GM23248 (cell line): ENCODE results near the gene KAZN. TPM values are rescaled to one million over a fixed set of nuclear protein-coding genes. Genes with fewer than 3 reads are reported as not detected.

Source experiments
- DNase-seq: peaks from one replicate; pipeline ENCODE4 v3.0.0-alpha.2; 2015
- H2AFZ ChIP-seq: fragments of 200-600 bp; sonication (generic); 2 replicates; pipeline ENCODE4 v1.6.1; 2016; ENCODE audit warnings: antibody characterized with exemption
- H3F3A ChIP-seq: fragments of 200-600 bp; sonication (generic); 2 replicates; pipeline ENCODE4 v1.6.1; 2016; ENCODE audit warnings: mild to moderate bottlenecking, antibody characterized with exemption, mixed run types; ENCODE audit not compliant: insufficient read depth
- H3K27ac ChIP-seq: fragments of 200-600 bp; sonication (generic); 2 replicates; pipeline ENCODE4 v1.5.1; 2016; ENCODE audit warnings: mild to moderate bottlenecking
- H3K27me3 ChIP-seq: fragments of 200-600 bp; sonication (generic); replicated peaks from 2 replicates; pipeline ENCODE4 v1.6.1; 2016; ENCODE audit warnings: mild to moderate bottlenecking; ENCODE audit not compliant: insufficient read depth
- H3K36me3 ChIP-seq: fragments of 200-600 bp; sonication (generic); 2 replicates; pipeline ENCODE4 v1.6.1; 2016; ENCODE audit warnings: low read depth, mild to moderate bottlenecking
- H3K4me1 ChIP-seq: fragments of 200-600 bp; sonication (generic); 2 replicates; pipeline ENCODE4 v1.6.1; 2016; ENCODE audit warnings: mild to moderate bottlenecking; ENCODE audit not compliant: insufficient read depth
- H3K4me2 ChIP-seq: fragments of 200-600 bp; sonication (generic); one replicate; pipeline ENCODE4 v1.6.1; 2016; ENCODE audit warnings: mild to moderate bottlenecking; ENCODE audit not compliant: unreplicated experiment
- H3K4me3 ChIP-seq: fragments of 200-600 bp; sonication (generic); 2 replicates; pipeline ENCODE4 v1.5.1; 2016; ENCODE audit warnings: mild to moderate bottlenecking
- H3K79me2 ChIP-seq: fragments of 200-600 bp; sonication (generic); 2 replicates; pipeline ENCODE4 v1.6.1; 2016; ENCODE audit warnings: mild to moderate bottlenecking; ENCODE audit not compliant: insufficient read depth
- H3K9ac ChIP-seq: fragments of 200-600 bp; sonication (generic); 2 replicates; pipeline ENCODE4 v1.6.1; 2016; ENCODE audit warnings: mild to moderate bottlenecking
- H3K9me2 ChIP-seq: fragments of 200-600 bp; sonication (generic); 2 replicates; pipeline ENCODE4 v1.6.1; 2016; ENCODE audit warnings: mixed run types, mild to moderate bottlenecking, moderate library complexity; ENCODE audit not compliant: insufficient read depth
- H3K9me3 ChIP-seq: fragments of 200-600 bp; sonication (generic); one replicate; pipeline ENCODE4 v1.6.1; 2017; ENCODE audit warnings: low read depth
- H4K20me1 ChIP-seq: fragments of 200-600 bp; sonication (generic); 2 replicates; pipeline ENCODE4 v1.6.0; 2016; ENCODE audit not compliant: insufficient read depth
- EZH2 ChIP-seq: fragments of 200-600 bp; sonication (generic); IDR thresholded peaks from 2 replicates; pipeline ENCODE4 v1.6.1; 2018; ENCODE audit warnings: antibody characterized with exemption, mild to moderate bottlenecking; ENCODE audit not compliant: insufficient read depth, poor library complexity, severe bottlenecking
- EZH2phosphoT487 ChIP-seq: fragments of 200-600 bp; sonication (generic); IDR thresholded peaks from 2 replicates; pipeline ENCODE4 v1.6.1; 2018; ENCODE audit warnings: antibody characterized with exemption, moderate library complexity, mild to moderate bottlenecking, low read depth; ENCODE audit not compliant: insufficient read depth
- WGBS, 2 experiments: methylation state at CpG; one replicate each; pipeline ENCODE4 v1.1.6; 2015 to 2017; ENCODE audit warnings: low lambda C conversion rate in 2 of 2, low coverage in 1 of 2; ENCODE audit errors: missing lambda C conversion rate in 2 of 2; 5-methylcytosine and 5-hydroxymethylcytosine counted together
- in situ Hi-C: fragments of 300-500 bp; cut with MboI; formaldehyde crosslinking; loops from 2 replicates; pipeline ENCODE4 v1.15.0; 2020
- polyA plus RNA-seq: library from polyadenylated mRNA; unstranded; fragments of >200 nt; fragmentation: Nextera tagmentation; extraction: Ambion mirVana; gene quantifications from 2 replicates; pipeline ENCODE4 v1.2.1, GENCODE V29; 2016
- total RNA-seq: library from RNA; depleted of rRNA; stranded (reverse); fragments of >200 nt; shearing (Covaris generic); gene quantifications from 2 replicates; pipeline ENCODE4 v1.2.3, GENCODE V29; 2014

The KAZN gene
- total and polyA plus RNA-seq, 2 experiments from 2014 or later, result 4.9 to 7.2 TPM

DNA sequence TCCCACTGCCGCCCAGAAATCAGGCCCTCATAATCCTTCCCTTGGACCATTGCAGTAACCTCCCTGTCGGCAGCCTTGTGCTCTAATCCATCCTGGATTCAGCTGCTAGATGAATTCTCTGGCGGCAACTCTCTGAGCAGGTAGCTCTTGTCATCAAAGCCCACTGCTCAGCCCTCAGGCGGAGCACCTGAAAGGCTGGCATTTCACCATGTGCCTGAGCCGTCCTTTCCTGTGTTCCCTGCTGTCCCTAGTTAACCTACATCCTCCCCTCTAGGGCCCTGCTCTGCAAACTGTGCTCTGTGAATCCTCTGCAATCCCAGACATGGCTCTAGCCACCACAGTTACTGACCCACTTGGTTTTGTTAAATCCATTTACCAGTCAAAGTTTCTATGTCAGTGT, 118.0 kb downstream of the KAZN start:
- DNase-seq, result no peak
- Histone ChIP-seq H3K4me1 (no peaks in the 10 kb centered on the region), H4K20me1 (no peaks in the 10 kb centered on the region), H3K27me3 (no peaks in the 10 kb centered on the region), H3K9ac (no peak overlapping the region), H2AFZ (no peak overlapping the region), H3K9me3 (no peaks in the 10 kb centered on the region), H3K4me3 (no peak overlapping the region), H3K36me3 (no peaks in the 10 kb centered on the region), H3K79me2 (no peaks in the 10 kb centered on the region), H3F3A (no peaks in the 10 kb centered on the region), H3K9me2 (no peaks in the 10 kb centered on the region), H3K4me2 (no peak overlapping the region), H3K27ac (no peak overlapping the region)
- WGBS, 2 experiments, result 75 to 81% methylated on average over 5 of the region's 5 CpGs
- in situ Hi-C loops, result no loop called here
- TF ChIP-seq EZH2 (no peak), EZH2phosphoT487 (no peak)

DNA sequence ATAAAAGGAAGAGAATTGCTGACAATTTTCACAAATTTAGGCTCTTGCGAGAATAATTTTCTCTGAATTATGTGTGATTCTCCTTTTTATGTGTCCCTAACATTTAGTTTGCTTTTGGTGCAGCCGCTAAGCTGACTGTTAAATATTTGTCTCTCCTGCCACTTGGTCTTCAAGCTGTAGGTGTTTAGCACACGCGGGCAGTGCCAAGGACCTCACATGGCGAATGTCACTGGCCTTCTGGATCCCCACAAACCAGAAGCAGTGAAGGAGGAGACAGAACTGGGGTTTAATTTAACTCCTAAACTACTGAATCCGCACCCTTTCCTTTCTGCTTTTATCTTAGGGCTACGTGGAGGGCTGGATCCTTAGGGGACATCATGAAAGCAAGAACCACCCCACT, 120.0 kb downstream of the KAZN start:
- no peak for TF ChIP-seq EZH2phosphoT487
- TF ChIP-seq EZH2, result no peak
- H3K9ac ChIP-seq, result no peak overlapping the region
- WGBS, 2 experiments, result 75 to 76% methylated on average over 7 of the region's 7 CpGs
- H2AFZ ChIP-seq, result no peak overlapping the region
- H3K79me2 ChIP-seq, result no peaks in the 10 kb centered on the region
- H3K27me3 ChIP-seq, result no peaks in the 10 kb centered on the region; the same call in 1 of the 2 replicates
- no peak overlapping the region for H3K4me2 ChIP-seq
- no peak for DNase-seq
- H3F3A ChIP-seq, result no peaks in the 10 kb centered on the region
- no peaks in the 10 kb centered on the region for H3K9me3 ChIP-seq
- in situ Hi-C loops, result no loop called here
- no peaks in the 10 kb centered on the region for H4K20me1 ChIP-seq
- no peaks in the 10 kb centered on the region for H3K36me3 ChIP-seq
- no peak overlapping the region for H3K4me3 ChIP-seq
- H3K27ac ChIP-seq, result no peak overlapping the region
- H3K9me2 ChIP-seq, result no peaks in the 10 kb centered on the region
- no peaks in the 10 kb centered on the region for H3K4me1 ChIP-seq

DNA sequence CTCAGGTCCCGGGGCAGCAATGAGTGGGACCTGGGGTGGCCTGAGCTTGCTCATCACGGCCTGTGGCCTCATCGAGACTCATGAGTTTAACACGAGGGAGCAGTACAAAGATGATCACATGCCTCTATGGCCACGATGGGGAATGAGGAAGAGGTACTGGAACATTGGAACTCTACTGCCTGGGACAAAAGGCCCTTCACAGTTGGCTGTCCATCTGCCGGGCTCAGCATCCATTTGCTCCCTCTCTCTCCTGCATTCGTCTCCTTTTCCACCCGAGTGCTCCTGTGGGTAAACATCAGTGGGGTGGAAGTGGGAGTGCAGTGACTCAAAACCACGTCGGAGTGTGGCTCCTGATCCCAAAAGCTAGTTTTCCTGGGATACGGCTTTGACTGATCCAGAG, 124.9 kb downstream of the KAZN start:
- WGBS, 2 experiments, result 75 to 78% methylated on average over 11 of the region's 11 CpGs
- in situ Hi-C loops, result no loop called here

DNA sequence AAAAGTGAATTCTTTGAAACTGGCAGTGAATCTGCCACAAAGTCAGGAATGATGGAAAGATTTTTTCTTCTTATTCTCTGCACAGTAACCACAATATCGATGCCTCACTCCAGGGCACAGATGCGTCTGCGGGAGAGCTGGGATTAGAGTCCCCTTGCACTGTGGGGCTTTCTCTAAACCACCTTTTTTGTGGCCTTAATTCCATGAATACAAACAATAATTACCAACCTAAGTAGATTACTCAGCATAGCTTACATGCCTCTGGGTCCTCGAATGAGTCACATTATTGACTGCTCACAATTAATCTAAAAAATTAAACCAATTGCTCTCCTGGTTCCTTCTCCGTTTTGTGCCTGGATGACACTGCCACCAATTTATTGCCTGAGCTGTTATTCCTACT, 125.8 kb downstream of the KAZN start:
- H3K79me2 ChIP-seq, result no peaks in the 10 kb centered on the region
- H3K27me3 ChIP-seq, result peaks cover 9% of the 10 kb centered on the region; the same call in 1 of the 2 replicates
- no peak overlapping the region for H3K27ac ChIP-seq
- H3K36me3 ChIP-seq, result no peaks in the 10 kb centered on the region
- no peaks in the 10 kb centered on the region for H3K9me3 ChIP-seq
- H3F3A ChIP-seq, result no peaks in the 10 kb centered on the region
- H3K4me3 ChIP-seq, result no peak overlapping the region
- in situ Hi-C loops, result no loop called here
- WGBS, 2 experiments, result 62 to 63% methylated on average over 5 of the region's 5 CpGs
- H3K9ac ChIP-seq, result no peak overlapping the region
- TF ChIP-seq EZH2phosphoT487 (no peak), EZH2 (no peak)
- H2AFZ ChIP-seq, result no peak overlapping the region
- no peaks in the 10 kb centered on the region for H3K9me2 ChIP-seq
- H3K4me1 ChIP-seq, result no peaks in the 10 kb centered on the region
- no peak overlapping the region for H3K4me2 ChIP-seq
- DNase-seq, result peak; percentile 46
- H4K20me1 ChIP-seq, result no peaks in the 10 kb centered on the region

More for the DNA sequence above, 124.9 kb downstream of the KAZN start:
- Histone ChIP-seq H3K4me1 (no peaks in the 10 kb centered on the region), H3K27ac (no peak overlapping the region), H4K20me1 (no peaks in the 10 kb centered on the region), H3K4me3 (no peak overlapping the region), H3K9me3 (no peaks in the 10 kb centered on the region), H2AFZ (no peak overlapping the region), H3K79me2 (no peaks in the 10 kb centered on the region), H3F3A (no peaks in the 10 kb centered on the region), H3K9ac (no peak overlapping the region), H3K4me2 (no peak overlapping the region), H3K27me3 (peaks cover 9% of the 10 kb centered on the region; the same call in 1 of the 2 replicates), H3K9me2 (no peaks in the 10 kb centered on the region), H3K36me3 (no peaks in the 10 kb centered on the region)
- DNase-seq, result no peak
- TF ChIP-seq EZH2 (no peak), EZH2phosphoT487 (no peak)

DNA sequence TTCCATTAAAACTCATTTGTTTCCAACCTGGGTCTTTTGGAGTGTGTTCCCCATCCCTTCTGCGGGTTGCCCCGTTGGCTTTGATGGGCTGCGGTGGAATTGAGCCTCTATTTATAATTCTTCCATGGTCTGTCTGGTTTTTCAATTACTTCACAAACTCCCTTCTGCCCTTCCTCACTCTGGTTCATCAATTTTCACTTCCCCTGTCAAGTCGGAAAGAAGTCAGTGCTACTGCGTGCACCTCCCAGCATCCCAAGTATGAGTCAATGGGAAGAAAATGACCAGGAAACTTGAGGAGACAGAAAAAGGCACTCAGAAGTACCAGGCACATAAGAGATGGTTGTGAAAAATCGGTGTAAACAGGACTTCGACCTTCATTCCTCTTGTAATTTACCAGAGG, 126.2 kb downstream of the KAZN start:
- no peak overlapping the region for H3K4me3 ChIP-seq
- no peak overlapping the region for H3K4me2 ChIP-seq
- 89 to 95% methylated on average over 7 of the region's 7 CpGs for WGBS, 2 experiments

More for the DNA sequence above, 126.2 kb downstream of the KAZN start:
- no peak overlapping the region for H2AFZ ChIP-seq
- no peaks in the 10 kb centered on the region for H3K79me2 ChIP-seq
- H3K4me1 ChIP-seq, result no peaks in the 10 kb centered on the region
- H3K9me3 ChIP-seq, result no peaks in the 10 kb centered on the region
- no peaks in the 10 kb centered on the region for H4K20me1 ChIP-seq
- H3K9ac ChIP-seq, result no peak overlapping the region
- no peaks in the 10 kb centered on the region for H3F3A ChIP-seq
- no peaks in the 10 kb centered on the region for H3K36me3 ChIP-seq
- no peaks in the 10 kb centered on the region for H3K9me2 ChIP-seq
- TF ChIP-seq EZH2phosphoT487 (no peak), EZH2 (no peak)
- in situ Hi-C loops, result no loop called here
- H3K27ac ChIP-seq, result no peak overlapping the region
- peaks cover 9% of the 10 kb centered on the region; the same call in 1 of the 2 replicates for H3K27me3 ChIP-seq
- no peak for DNase-seq
